Thoracic aorta (tissue), 2 donors: ENCODE data around the gene DSG4. TPM values are rescaled to one million over a fixed set of nuclear protein-coding genes. Genes with fewer than 3 reads are reported as not detected.

Source experiments
- ATAC-seq: fragments of 150-250 bp; one replicate; pipeline ENCODE4 v1.8.0; 2017; ENCODE audit warnings: low read depth; ENCODE audit not compliant: insufficient number of reproducible peaks, low FRiP score
- DNase-seq: peaks from one replicate; pipeline ENCODE4 v3.0.0-alpha.2; 2020; ENCODE audit warnings: low spot score
- H3K27ac ChIP-seq, 2 donors: fragments of 200-600 bp; sonication (generic); 1 replicate in 1 of 2; 2 replicates in 1 of 2; pipeline ENCODE4 v1.5.1; 2016; ENCODE audit warnings: mild to moderate bottlenecking in 2 of 2, moderate library complexity in 2 of 2
- H3K27me3 ChIP-seq: fragments of 200-600 bp; sonication (generic); replicated peaks from 2 replicates; pipeline ENCODE4 v1.6.0; 2016; ENCODE audit warnings: mild to moderate bottlenecking; ENCODE audit not compliant: insufficient read depth
- H3K36me3 ChIP-seq: fragments of 200-600 bp; sonication (generic); one replicate; pipeline ENCODE4 v1.5.1; 2016
- H3K4me1 ChIP-seq, 2 donors: fragments of 200-600 bp; sonication (generic); 1 replicate in 1 of 2; 2 replicates in 1 of 2; pipeline versions ENCODE4 v1.5.1 to v1.6.0; 2016; ENCODE audit warnings: low read depth in 2 of 2, mild to moderate bottlenecking in 1 of 2; ENCODE audit not compliant: control insufficient read depth in 1 of 2
- H3K4me3 ChIP-seq: fragments of 200-600 bp; sonication (generic); 2 replicates; pipeline ENCODE4 v1.5.1; 2016; ENCODE audit warnings: mild to moderate bottlenecking
- H3K9me3 ChIP-seq: fragments of 200-600 bp; sonication (generic); 2 replicates; pipeline ENCODE4 v1.5.1; 2016
- CTCF ChIP-seq: fragments of 200-600 bp; sonication (generic); IDR thresholded peaks from one replicate; pipeline ENCODE4 v1.5.1; 2019; ENCODE audit warnings: antibody characterized with exemption
- total RNA-seq, 2 donors: library from RNA; depleted of rRNA; stranded (reverse); fragments of >200 nt; gene quantifications; one replicate each; pipeline versions ENCODE4 v1.1.0 to v1.2.3, GENCODE V29; 2016

The DSG4 gene
- total RNA-seq, 2 donors from 2014 or later = not detected

GRCh38 chr18:31382107-31382506, 5.5 kb downstream of the DSG4 start:
- no peaks in the 10 kb centered on the region for H3K27me3 ChIP-seq
- no peaks in the 10 kb centered on the region for H3K36me3 ChIP-seq
- no peak overlapping the region for H3K4me3 ChIP-seq
- DNase-seq = no peak
- no peak overlapping the region for H3K27ac ChIP-seq
- H3K4me1 ChIP-seq = no peaks in the 10 kb centered on the region
- no peaks in the 10 kb centered on the region for H3K9me3 ChIP-seq
- no peak for TF ChIP-seq CTCF
- ATAC-seq = no peak

- H3K27me3 ChIP-seq = no peaks in the 10 kb centered on the region
- ATAC-seq (no peak), DNase-seq (no peak)
- H3K9me3 ChIP-seq = no peaks in the 10 kb centered on the region
- no peak for TF ChIP-seq CTCF
- H3K36me3 ChIP-seq = no peaks in the 10 kb centered on the region
- H3K27ac ChIP-seq = no peak overlapping the region
- no peaks in the 10 kb centered on the region for H3K4me1 ChIP-seq
- no peak overlapping the region for H3K4me3 ChIP-seq
These were observed 10.2 kb downstream of the DSG4 start for GRCh38 chr18:31386741-31387140.

- no peak overlapping the region for H3K4me3 ChIP-seq
- ATAC-seq (no peak), DNase-seq (no peak)
- H3K27ac ChIP-seq = no peak overlapping the region
- H3K27me3 ChIP-seq = no peaks in the 10 kb centered on the region
- no peaks in the 10 kb centered on the region for H3K36me3 ChIP-seq
- H3K9me3 ChIP-seq = no peaks in the 10 kb centered on the region
- H3K4me1 ChIP-seq = no peaks in the 10 kb centered on the region
- TF ChIP-seq CTCF = no peak
These were observed 16.7 kb downstream of the DSG4 start for GRCh38 chr18:31393286-31393685.

GRCh38 chr18:31396796-31397612, 20.4 kb downstream of the DSG4 start:
- Histone ChIP-seq H3K9me3 (no peaks in the 10 kb centered on the region), H3K27ac (no peak overlapping the region), H3K4me3 (no peak overlapping the region), H3K4me1 (no peaks in the 10 kb centered on the region), H3K27me3 (no peaks in the 10 kb centered on the region), H3K36me3 (no peaks in the 10 kb centered on the region)
- no peak for DNase-seq
- no peak for TF ChIP-seq CTCF
- ATAC-seq = no peak

GRCh38 chr18:31398191-31398590, 21.6 kb downstream of the DSG4 start:
- Histone ChIP-seq H3K9me3 (no peaks in the 10 kb centered on the region), H3K4me3 (no peak overlapping the region), H3K36me3 (no peaks in the 10 kb centered on the region), H3K4me1 (no peaks in the 10 kb centered on the region), H3K27ac (no peak overlapping the region), H3K27me3 (no peaks in the 10 kb centered on the region)
- DNase-seq (no peak), ATAC-seq (no peak)
- TF ChIP-seq CTCF = no peak
